Ascending aorta (tissue), 2 donors: ENCODE measurements around the gene RALGAPA1. TPM values are rescaled to one million over a fixed set of nuclear protein-coding genes. Genes with fewer than 3 reads are reported as not detected.
"Not testable (repeated sequence)": the region's sequence is repeated elsewhere in the genome, so short reads cannot be mapped to it uniquely, and the experiment has no call there.

Source experiments
- DNase-seq, 2 donors: peaks; one replicate each; pipeline ENCODE4 v3.0.0-alpha.2; 2019; ENCODE audit warnings: low spot score in 2 of 2
- H3K27ac ChIP-seq, 2 donors: fragments of 200-600 bp; sonication (generic); one replicate each; pipeline ENCODE4 v1.5.1; 2016 to 2017; ENCODE audit warnings: mild to moderate bottlenecking in 1 of 2
- H3K27me3 ChIP-seq: fragments of 200-600 bp; sonication (generic); one replicate; pipeline ENCODE4 v1.5.1; 2017
- H3K36me3 ChIP-seq, 2 donors: fragments of 200-600 bp; sonication (generic); one replicate each; pipeline ENCODE4 v1.5.1; 2016
- H3K4me1 ChIP-seq, 2 donors: fragments of 200-600 bp; sonication (generic); one replicate each; pipeline ENCODE4 v1.5.1; 2016 to 2017; ENCODE audit warnings: mild to moderate bottlenecking in 1 of 2
- H3K4me3 ChIP-seq, 2 donors: fragments of 200-600 bp; sonication (generic); one replicate each; pipeline ENCODE4 v1.5.1; 2016 to 2017; ENCODE audit warnings: mild to moderate bottlenecking in 1 of 2
- H3K9me3 ChIP-seq, 2 donors: fragments of 200-600 bp; sonication (generic); one replicate each; pipeline ENCODE4 v1.5.1; 2016
- intact Hi-C: fragments of 100-400 bp; cut with DNase I; formaldehyde crosslinking; loops from one replicate; pipeline ENCODE4 v1.15.1; 2023
- total RNA-seq: library from RNA; depleted of rRNA; stranded (reverse); fragments of >200 nt; gene quantifications from one replicate; pipeline ENCODE4 v1.1.0, GENCODE V29; 2016
- TF ChIP-seq, protein P1 (sequence below), 3 experiments: fragments of 200-600 bp in 2 of 3; fragments of 450-650 bp in 1 of 3; sonication (generic) in 2 of 3; IDR thresholded peaks; one replicate each; pipeline ENCODE4 v1.5.1; 2016 to 2019; ENCODE audit warnings: antibody characterized with exemption in 3 of 3, mild to moderate bottlenecking in 1 of 3, moderate library complexity in 1 of 3

The RALGAPA1 gene
- total RNA-seq, 1 donor from 2014 or later: 101 TPM

DNA sequence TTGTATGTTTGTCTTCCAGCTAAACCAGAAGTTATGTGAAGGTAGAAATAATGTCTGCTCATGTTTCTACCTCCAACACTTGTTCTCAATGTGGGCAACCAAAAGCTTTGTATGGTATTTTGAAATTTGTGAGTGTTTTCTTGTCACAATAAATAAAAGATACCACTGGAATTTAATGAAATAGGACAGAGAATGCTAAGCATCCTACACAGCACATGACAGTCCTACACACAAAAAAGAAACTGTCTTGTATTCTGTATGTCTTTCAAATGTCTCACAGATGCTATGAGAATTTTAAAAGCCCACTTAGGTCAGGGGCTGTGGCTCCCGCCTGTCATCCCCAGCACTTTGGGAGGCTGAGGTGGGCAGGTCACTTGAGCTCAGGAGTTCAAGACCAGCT lies 68.9 kb downstream of the RALGAPA1 start:
- H3K4me3 ChIP-seq: no peak overlapping the region
- intact Hi-C loops: no loop called here
- no peak for DNase-seq
- H3K27me3 ChIP-seq: no peaks in the 10 kb centered on the region
- H3K9me3 ChIP-seq: no peaks in the 10 kb centered on the region
- no peaks in the 10 kb centered on the region for H3K4me1 ChIP-seq
- no peak overlapping the region for H3K27ac ChIP-seq
- TF ChIP-seq, protein P1, sequence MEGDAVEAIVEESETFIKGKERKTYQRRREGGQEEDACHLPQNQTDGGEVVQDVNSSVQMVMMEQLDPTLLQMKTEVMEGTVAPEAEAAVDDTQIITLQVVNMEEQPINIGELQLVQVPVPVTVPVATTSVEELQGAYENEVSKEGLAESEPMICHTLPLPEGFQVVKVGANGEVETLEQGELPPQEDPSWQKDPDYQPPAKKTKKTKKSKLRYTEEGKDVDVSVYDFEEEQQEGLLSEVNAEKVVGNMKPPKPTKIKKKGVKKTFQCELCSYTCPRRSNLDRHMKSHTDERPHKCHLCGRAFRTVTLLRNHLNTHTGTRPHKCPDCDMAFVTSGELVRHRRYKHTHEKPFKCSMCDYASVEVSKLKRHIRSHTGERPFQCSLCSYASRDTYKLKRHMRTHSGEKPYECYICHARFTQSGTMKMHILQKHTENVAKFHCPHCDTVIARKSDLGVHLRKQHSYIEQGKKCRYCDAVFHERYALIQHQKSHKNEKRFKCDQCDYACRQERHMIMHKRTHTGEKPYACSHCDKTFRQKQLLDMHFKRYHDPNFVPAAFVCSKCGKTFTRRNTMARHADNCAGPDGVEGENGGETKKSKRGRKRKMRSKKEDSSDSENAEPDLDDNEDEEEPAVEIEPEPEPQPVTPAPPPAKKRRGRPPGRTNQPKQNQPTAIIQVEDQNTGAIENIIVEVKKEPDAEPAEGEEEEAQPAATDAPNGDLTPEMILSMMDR (IDR thresholded peaks at IDR 0.05): no peak
- H3K36me3 ChIP-seq: peaks cover 18 to 53% of the 10 kb centered on the region in 2 donors

DNA sequence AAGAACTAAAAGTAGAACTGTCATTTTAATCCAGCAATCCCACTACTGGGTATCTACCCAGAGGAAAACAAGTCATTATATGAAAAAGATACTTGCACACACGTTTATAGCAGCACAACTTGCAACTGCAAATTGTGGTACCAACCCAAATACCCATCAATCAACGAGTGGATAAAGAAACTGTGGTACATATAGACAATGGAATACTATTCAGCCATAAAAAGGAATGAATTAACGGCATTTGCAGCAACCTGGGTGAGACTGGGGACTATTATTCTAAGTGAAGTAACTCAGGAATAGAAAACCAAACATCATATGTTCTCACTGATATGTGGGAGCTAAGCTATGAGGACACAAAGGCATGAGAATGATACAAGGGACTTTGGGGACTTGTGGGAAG lies 73.9 kb downstream of the RALGAPA1 start:
- H3K36me3 ChIP-seq: peaks cover 18 to 46% of the 10 kb centered on the region in 2 donors
- H3K4me3 ChIP-seq, DNase-seq, intact Hi-C loops, H3K9me3 ChIP-seq, H3K27ac ChIP-seq, H3K4me1 ChIP-seq, H3K27me3 ChIP-seq: not testable (repeated sequence)

DNA sequence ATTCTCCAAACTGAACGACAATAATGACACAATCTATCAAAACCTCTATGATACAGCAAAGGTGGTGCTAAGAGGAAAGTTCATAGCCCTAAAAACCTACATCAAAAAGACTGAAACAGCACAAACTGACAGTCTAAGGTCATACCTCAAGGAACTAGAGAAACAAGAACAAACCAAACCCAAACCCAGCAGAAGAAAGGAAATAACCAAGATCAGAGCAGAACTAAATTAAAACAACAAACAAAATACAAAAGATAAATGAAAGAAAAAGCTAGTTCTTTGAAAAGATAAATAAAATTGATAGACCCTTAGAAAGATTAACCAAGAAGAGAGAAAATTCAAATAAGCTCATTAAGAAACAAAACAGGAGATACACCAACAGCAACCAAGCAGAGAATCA lies 75.6 kb downstream of the RALGAPA1 start:
- DNase-seq, intact Hi-C loops, H3K27ac ChIP-seq, H3K4me1 ChIP-seq, H3K9me3 ChIP-seq, H3K4me3 ChIP-seq, H3K27me3 ChIP-seq: not testable (repeated sequence)
- H3K36me3 ChIP-seq: peaks cover 15 to 47% of the 10 kb centered on the region in 2 donors

DNA sequence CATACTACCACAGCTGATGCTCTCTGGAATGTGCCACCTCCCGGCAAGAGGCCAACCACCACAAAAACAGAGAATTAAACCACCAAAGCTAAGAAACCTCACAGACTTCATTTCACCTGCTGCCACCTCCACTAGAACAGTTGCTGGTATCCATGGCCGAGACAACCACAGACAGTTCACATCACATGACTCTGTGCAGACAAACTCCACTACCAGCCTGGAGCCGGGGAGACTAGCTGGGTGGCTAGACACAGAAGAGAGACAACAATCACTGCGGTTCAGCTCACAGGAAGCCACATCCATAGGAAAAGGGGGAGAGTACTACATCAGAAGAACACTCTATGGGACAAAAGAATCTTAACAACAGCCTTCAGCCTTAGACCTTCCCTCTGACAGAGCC lies 78.2 kb downstream of the RALGAPA1 start:
- no peak for DNase-seq
- TF ChIP-seq, protein P1 (IDR thresholded peaks at IDR 0.05): no peak
- Histone ChIP-seq H3K4me1 (no peaks in the 10 kb centered on the region), H3K27me3 (no peaks in the 10 kb centered on the region), H3K4me3 (no peak overlapping the region), H3K9me3 (no peaks in the 10 kb centered on the region), H3K27ac (no peak overlapping the region), H3K36me3 (peaks cover 13 to 48% of the 10 kb centered on the region in 2 donors)
- intact Hi-C loops: no loop called here

DNA sequence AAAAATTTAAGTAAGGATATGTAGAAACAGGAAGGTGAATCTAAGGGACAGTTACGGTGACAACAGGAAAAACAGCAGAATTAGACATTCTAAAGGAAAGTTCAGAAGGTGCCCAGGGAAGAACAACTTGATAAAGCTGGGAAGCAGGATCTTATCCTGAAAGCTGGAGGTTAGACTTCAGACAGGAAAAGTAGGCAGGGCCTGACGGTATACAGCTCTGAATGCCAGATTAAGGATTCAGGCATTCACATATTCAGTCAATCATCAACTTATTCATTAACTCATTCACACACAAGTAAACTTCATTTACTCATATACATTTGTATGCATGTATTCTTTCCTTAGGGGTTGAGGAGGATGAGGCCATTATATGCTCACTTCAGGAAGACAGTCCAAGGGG lies 81.3 kb downstream of the RALGAPA1 start:
- Histone ChIP-seq H3K27me3 (no peaks in the 10 kb centered on the region), H3K4me1 (no peaks in the 10 kb centered on the region), H3K9me3 (no peaks in the 10 kb centered on the region), H3K36me3 (peaks cover 2 to 38% of the 10 kb centered on the region in 2 donors), H3K4me3 (no peak overlapping the region), H3K27ac (no peak overlapping the region)
- intact Hi-C loops: no loop called here
- no peak for DNase-seq
- TF ChIP-seq, protein P1 (IDR thresholded peaks at IDR 0.05): no peak

DNA sequence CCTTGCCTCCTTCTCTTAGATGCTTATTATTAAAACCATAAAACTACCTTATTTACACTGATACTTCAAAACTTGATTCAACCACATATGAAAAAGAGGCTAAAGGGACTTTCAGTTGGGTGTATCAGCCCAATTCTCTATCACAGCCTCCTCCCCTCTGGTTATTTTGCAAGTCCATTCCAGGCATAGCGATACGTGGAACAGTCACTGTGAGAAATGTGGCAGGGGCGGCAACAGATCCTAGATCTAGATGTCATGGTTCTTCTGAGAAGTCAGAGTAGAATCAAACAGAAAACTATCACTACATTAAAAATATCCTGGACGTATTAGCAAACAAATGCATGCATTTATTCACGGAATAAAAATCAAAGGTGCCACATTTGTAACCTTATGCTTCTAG lies 83.2 kb downstream of the RALGAPA1 start:
- DNase-seq: no peak
- H3K36me3 ChIP-seq: peaks cover 10 to 54% of the 10 kb centered on the region in 2 donors

More for the DNA sequence above, 83.2 kb downstream of the RALGAPA1 start:
- Histone ChIP-seq H3K27ac (no peak overlapping the region), H3K4me3 (no peak overlapping the region), H3K9me3 (no peaks in the 10 kb centered on the region), H3K27me3 (no peaks in the 10 kb centered on the region), H3K4me1 (no peaks in the 10 kb centered on the region)
- TF ChIP-seq, protein P1 (IDR thresholded peaks at IDR 0.05): no peak
- intact Hi-C loops: no loop called here
